K562 (cell line): ENCODE measurements around the gene TMEM217. TPM values are rescaled to one million over a fixed set of nuclear protein-coding genes. Genes with fewer than 3 reads are reported as not detected.
"Not testable (repeated sequence)": the region's sequence is repeated elsewhere in the genome, so short reads cannot be mapped to it uniquely, and the experiment has no call there.

ENCODE experiments used
- ATAC-seq: fragments of 200-7000 bp; cut with Tn5 transposase; 3 replicates; pipeline ENCODE4 v1.9.1; 2020; ENCODE audit warnings: moderate library complexity
- BruUV-seq: library from RNA; stranded (reverse); fragments of 400-500 nt; replicated peaks from 2 replicates; lab custom pipeline; 2021; lab: Mats Ljungman, UMichigan
- CTCF ChIA-PET: fragments of 300-600 bp; formaldehyde crosslinking; extraction: SDS; loops from one replicate; lab custom pipeline; 2021; ENCODE audit warnings: low intra/inter-chr PET ratio; lab: Yijun Ruan, JAX
- POLR2A ChIA-PET: fragments of 300-600, 350-650 bp; sonication (Branson Sonifier 250); formaldehyde crosslinking; extraction: SDS; loops from one replicate; lab custom pipeline; 2021; ENCODE audit warnings: antibody characterized with exemption, inconsistent platforms; lab: Yijun Ruan, JAX
- DNase-seq, 4 experiments: peaks; one replicate each; pipeline versions ENCODE4 v3.0.0 to v3.0.0-alpha.2; 2011 to 2018; ENCODE audit warnings: low spot score in 3 of 4, mixed read lengths in 3 of 4; ENCODE audit errors: extremely low read depth in 1 of 4
- FAIRE-seq: peaks from 2 replicates; lab custom pipeline; 2011; peaks lifted over from hg19 to GRCh38; lab: Jason Lieb, UNC
- H2AFZ ChIP-seq: 2 replicates; pipeline ENCODE4 v1.6.0; 2011; ENCODE audit warnings: low read depth, low read length, control low read depth, inconsistent platforms
- H3K27ac ChIP-seq: fragments of 200-600 bp; 3 replicates; pipeline ENCODE4 v1.8.0; 2011; ENCODE audit warnings: low read depth, mild to moderate bottlenecking, control low read depth, inconsistent platforms, low read length, moderate library complexity, mixed read lengths; ENCODE audit errors: extremely low read depth
- H3K27me3 ChIP-seq, 2 experiments: fragments of 300-600 bp in 1 of 2; 2 replicates in 1 of 2; 3 replicates in 1 of 2; pipeline versions ENCODE4 v1.6.0 to v1.8.0; 2011; ENCODE audit warnings: inconsistent platforms in 2 of 2, low read length in 2 of 2, mild to moderate bottlenecking in 1 of 2, mixed read lengths in 1 of 2, moderate library complexity in 1 of 2; ENCODE audit not compliant: control insufficient read depth in 2 of 2, insufficient read depth in 2 of 2
- H3K36me3 ChIP-seq: fragments of 300-600 bp; 3 replicates; pipeline ENCODE4 v1.8.0; 2011; ENCODE audit warnings: mild to moderate bottlenecking, low read length, inconsistent platforms; ENCODE audit not compliant: control insufficient read depth, insufficient read depth
- H3K4me1 ChIP-seq, 2 experiments: fragments of 200-600 bp in 1 of 2; replicated peaks in 1 of 2; 2 replicates in 1 of 2; 3 replicates in 1 of 2; pipeline versions ENCODE4 v1.5.1 to v1.8.0; 2011; ENCODE audit warnings: inconsistent platforms in 2 of 2, low read length in 2 of 2, mild to moderate bottlenecking in 1 of 2, mixed read lengths in 1 of 2, moderate library complexity in 1 of 2; ENCODE audit not compliant: control insufficient read depth in 2 of 2, insufficient read depth in 2 of 2
- H3K4me2 ChIP-seq: 2 replicates; pipeline ENCODE4 v1.6.1; 2011; ENCODE audit warnings: low read length, control low read depth, inconsistent platforms, mixed read lengths; ENCODE audit not compliant: insufficient read depth
- H3K4me3 ChIP-seq: fragments of 200-600 bp; sonication (generic), shearing (Covaris generic); 2 replicates; pipeline ENCODE4 v1.5.1; 2016; ENCODE audit warnings: control low read depth, inconsistent platforms
- H3K79me2 ChIP-seq: fragments of 200-600 bp; 3 replicates; pipeline ENCODE4 v1.8.0; 2011; ENCODE audit warnings: low read length, inconsistent platforms; ENCODE audit not compliant: control insufficient read depth, insufficient read depth
- H3K9ac ChIP-seq, 2 experiments: 2 replicates each; pipeline versions ENCODE4 v1.6.0 to v1.6.1; 2011; ENCODE audit warnings: low read depth in 2 of 2, low read length in 2 of 2, control low read depth in 1 of 2, inconsistent platforms in 1 of 2, mild to moderate bottlenecking in 1 of 2, mixed read lengths in 1 of 2; ENCODE audit not compliant: insufficient read depth in 1 of 2
- H3K9me1 ChIP-seq: one replicate; pipeline ENCODE4 v1.6.0; 2011; ENCODE audit warnings: inconsistent platforms, mild to moderate bottlenecking, low read length, moderate library complexity; ENCODE audit not compliant: control insufficient read depth, insufficient read depth
- H3K9me3 ChIP-seq: replicated peaks from 2 replicates; pipeline ENCODE4 v1.5.1; 2011; ENCODE audit warnings: low read depth, low read length, inconsistent platforms; ENCODE audit not compliant: control insufficient read depth, insufficient read depth
- H4K20me1 ChIP-seq: replicated peaks from 2 replicates; pipeline ENCODE4 v1.6.1; 2011; ENCODE audit warnings: low read length, inconsistent platforms, mixed read lengths; ENCODE audit not compliant: control insufficient read depth, insufficient read depth
- ADNP ChIP-seq: fragments of 200-800 bp; sonication (Bioruptor generic); IDR thresholded peaks from 2 replicates; pipeline ENCODE4 v1.6.1; 2016; ENCODE audit warnings: missing genetic modification characterization, missing compliant biosample characterization
- ATF7 ChIP-seq: fragments of 450-650 bp; IDR thresholded peaks from 2 replicates; pipeline ENCODE4 v1.7.1; 2014; ENCODE audit warnings: mild to moderate bottlenecking, moderate library complexity
- CBFA2T2 ChIP-seq: fragments of 450-650 bp; conservative IDR thresholded peaks from 2 replicates; pipeline ENCODE4 v1.6.1; 2017; ENCODE audit warnings: mild to moderate bottlenecking
- DMBX1 ChIP-seq: fragments of 250-450 bp; sonication (Bioruptor Pico); IDR thresholded peaks from 2 replicates; pipeline ENCODE4 v1.8.0; 2022; ENCODE audit warnings: inconsistent platforms, mild to moderate bottlenecking, moderate library complexity, borderline replicate concordance
- EGR1 ChIP-seq: fragments of 450-650 bp; conservative IDR thresholded peaks from 2 replicates; pipeline ENCODE4 v1.6.1; 2017; ENCODE audit warnings: mild to moderate bottlenecking
- GABPB2 ChIP-seq: fragments of 250-450 bp; sonication (Bioruptor Pico); conservative IDR thresholded peaks from 2 replicates; pipeline ENCODE4 v1.5.1; 2021; ENCODE audit warnings: mild to moderate bottlenecking
- GATAD2A ChIP-seq: fragments of 450-650 bp; IDR thresholded peaks from 2 replicates; pipeline ENCODE4 v1.6.1; 2017
- HDGF ChIP-seq: fragments of 450-650 bp; IDR thresholded peaks from 2 replicates; pipeline ENCODE4 v1.6.1; 2016
- HLTF ChIP-seq: fragments of 450-650 bp; IDR thresholded peaks from 2 replicates; pipeline ENCODE4 v1.6.1; 2016
- JUND ChIP-seq, 2 experiments: IDR thresholded peaks; 2 replicates in 1 of 2; 3 replicates in 1 of 2; pipeline ENCODE4 v1.6.1; 2011; ENCODE audit warnings: borderline replicate concordance in 2 of 2, low read depth in 2 of 2, low read length in 2 of 2, improper control_type of control experiment in 1 of 2, missing biosample characterization in 1 of 2, missing genetic modification characterization in 1 of 2, missing genetic modification reagents in 1 of 2
- NFRKB ChIP-seq: fragments of 450-650 bp; IDR thresholded peaks from 2 replicates; pipeline ENCODE4 v1.6.1; 2016; ENCODE audit warnings: low read depth
- SMARCA5 ChIP-seq: fragments of 450-650 bp; IDR thresholded peaks from 2 replicates; pipeline ENCODE4 v1.6.1; 2016
- ZEB2 ChIP-seq: fragments of 450-650 bp; IDR thresholded peaks from 2 replicates; pipeline ENCODE4 v1.6.1; 2016
- ZFX ChIP-seq: sonication (generic); formaldehyde crosslinking; IDR thresholded peaks from 2 replicates; pipeline ENCODE4 v1.8.0; 2022; ENCODE audit warnings: mild to moderate bottlenecking, missing genetic modification reagents, moderate library complexity
- ZNF583 ChIP-seq: fragments of 250-450 bp; sonication (Bioruptor Pico); IDR thresholded peaks from 2 replicates; pipeline ENCODE4 v1.4.0; 2020
- WGBS: fragments of 100-300 bp; shearing (Covaris generic); methylation state at CpG from one replicate; pipeline ENCODE4 v1.1.6; 2016; ENCODE audit warnings: low coverage, mixed read lengths; ENCODE audit not compliant: insufficient coverage; ENCODE audit errors: missing lambda C conversion rate; 5-methylcytosine and 5-hydroxymethylcytosine counted together
- in situ Hi-C: fragments of 300-500 bp; cut with MboI; formaldehyde crosslinking; loops from 4 replicates; pipeline ENCODE4 v1.15.0; 2018; ENCODE audit warnings: inconsistent platforms, mixed read lengths
- intact Hi-C: fragments of 100-400 bp; cut with micrococcal nuclease; formaldehyde crosslinking; loops from 2 replicates; pipeline ENCODE4 v1.14.2; 2022
- polyA plus RNA-seq, 8 experiments: library from polyadenylated mRNA; depleted of rRNA in 4 of 8; stranded (reverse) in 5 of 8; unstranded in 3 of 8; fragments of >200 nt; fragmentation: Nextera tagmentation in 2 of 8; fragmentation: Illumina TruSeq in 1 of 8; extraction: Ambion mirVana in 2 of 8; extraction: Trizol in 1 of 8; gene quantifications; 2 replicates each; pipeline versions ENCODE4 v1.2.1 to v1.2.3, GENCODE V29; 2011 to 2014; ENCODE audit warnings: inconsistent platforms in 1 of 8, missing spikeins in 1 of 8
- total RNA-seq, 7 experiments: library from RNA; depleted of rRNA in 6 of 7; stranded (reverse); fragments of >200 nt in 6 of 7; fragmentation: Illumina TruSeq in 2 of 7; extraction: Trizol in 2 of 7; gene quantifications; 2 replicates each; pipeline versions ENCODE4 v1.2.1 to v1.2.3, GENCODE V29; 2011 to 2021; ENCODE audit warnings: low replicate concordance in 1 of 7
- TF ChIP-seq, protein P1 (sequence below): fragments of 450-650 bp; IDR thresholded peaks from 2 replicates; pipeline ENCODE4 v1.7.0; 2016; ENCODE audit warnings: borderline replicate concordance
- TF ChIP-seq, protein P2 (sequence below): sonication (generic); formaldehyde crosslinking; IDR thresholded peaks from 2 replicates; pipeline ENCODE4 v1.5.0; 2020; ENCODE audit warnings: missing genetic modification reagents
- TF ChIP-seq, protein P3 (sequence below), 2 experiments: fragments of 450-650 bp in 1 of 2; sonication (generic) in 1 of 2; formaldehyde crosslinking in 1 of 2; IDR thresholded peaks in 1 of 2; conservative IDR thresholded peaks in 1 of 2; 2 replicates each; pipeline versions ENCODE4 v1.6.1 to v1.8.1; 2016 to 2023; ENCODE audit warnings: mild to moderate bottlenecking in 2 of 2, moderate library complexity in 2 of 2, inconsistent platforms in 1 of 2, missing genetic modification reagents in 1 of 2
- TF ChIP-seq, protein P4 (sequence below): fragments of 250-450 bp; sonication (Bioruptor Pico); IDR thresholded peaks from 2 replicates; pipeline ENCODE4 v1.4.0; 2020

TMEM217 gene
- total and polyA plus RNA-seq, 9 of the 15 experiments (the other 6 are each of a cell fraction or from before 2014, with no cell fraction given): 1.3 to 8.0 (median 1.9) TPM

DNA sequence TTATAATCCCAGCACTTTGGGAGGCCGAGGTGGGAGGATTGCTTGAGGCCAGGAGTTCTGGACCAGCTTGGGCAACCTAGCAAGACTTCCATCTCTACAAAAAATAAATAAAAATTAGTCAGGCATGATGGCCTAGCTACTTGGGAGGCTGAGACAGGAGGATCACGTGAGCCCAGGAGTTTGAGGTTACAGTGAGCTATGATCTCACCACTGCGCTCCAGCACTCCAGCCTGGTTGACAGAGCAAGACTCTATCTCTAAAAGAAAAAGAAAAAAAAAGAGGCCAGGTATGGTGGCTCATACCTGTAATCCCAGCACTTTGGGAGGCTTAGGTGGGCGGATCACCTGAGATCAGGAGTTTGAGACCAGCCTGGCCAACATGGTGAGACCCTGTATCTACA lies 77.3 kb downstream of the TMEM217 start:
- CTCF ChIA-PET; in situ Hi-C loops; H3K9me1 ChIP-seq; FAIRE-seq; H3K4me2 ChIP-seq; ATAC-seq; H4K20me1 ChIP-seq; H3K9me3 ChIP-seq; H3K27me3 ChIP-seq; BruUV-seq; H2AFZ ChIP-seq; H3K4me3 ChIP-seq; POLR2A ChIA-PET; TF ChIP-seq JUND (tag; IDR thresholded peaks at IDR 0.05; ENCODE audit: borderline replicate concordance, low read depth, low read length): not testable (repeated sequence)
- Histone ChIP-seq H3K36me3 (peaks cover 16% of the 10 kb centered on the region), H3K4me1 (peaks cover 57 to 66% of the 10 kb centered on the region in 2 experiments), H3K9ac (peak overlapping the region; percentile 31 to 56; a peak in 2 of 4 replicates), H3K79me2 (peaks cover 27% of the 10 kb centered on the region), H3K27ac (peak overlapping the region; percentile 97)
- DNase-seq: peak in 1 of 4 experiments; percentile 64
- intact Hi-C loops: loop anchor here (5.0 kb wide), 1 partner anchor 293 kb away; the partner anchor contains the start of gene C6orf89
- 68% methylated on average over 4 of the region's 4 CpGs for WGBS
- TF ChIP-seq, protein P1, sequence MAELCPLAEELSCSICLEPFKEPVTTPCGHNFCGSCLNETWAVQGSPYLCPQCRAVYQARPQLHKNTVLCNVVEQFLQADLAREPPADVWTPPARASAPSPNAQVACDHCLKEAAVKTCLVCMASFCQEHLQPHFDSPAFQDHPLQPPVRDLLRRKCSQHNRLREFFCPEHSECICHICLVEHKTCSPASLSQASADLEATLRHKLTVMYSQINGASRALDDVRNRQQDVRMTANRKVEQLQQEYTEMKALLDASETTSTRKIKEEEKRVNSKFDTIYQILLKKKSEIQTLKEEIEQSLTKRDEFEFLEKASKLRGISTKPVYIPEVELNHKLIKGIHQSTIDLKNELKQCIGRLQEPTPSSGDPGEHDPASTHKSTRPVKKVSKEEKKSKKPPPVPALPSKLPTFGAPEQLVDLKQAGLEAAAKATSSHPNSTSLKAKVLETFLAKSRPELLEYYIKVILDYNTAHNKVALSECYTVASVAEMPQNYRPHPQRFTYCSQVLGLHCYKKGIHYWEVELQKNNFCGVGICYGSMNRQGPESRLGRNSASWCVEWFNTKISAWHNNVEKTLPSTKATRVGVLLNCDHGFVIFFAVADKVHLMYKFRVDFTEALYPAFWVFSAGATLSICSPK: peak; percentile 50; the same call in 1 of the 2 replicates
- TF ChIP-seq GATAD2A: 0 out of 2 replicates have a peak, but pooled peaks have one; percentile 12
- TF ChIP-seq ZEB2: peak; percentile 68
- TF ChIP-seq DMBX1 (CRISPR knock-in tag): peak; percentile 90
- 0 out of 2 replicates have a peak, but pooled peaks have one; percentile 18 for TF ChIP-seq HDGF
- peak; percentile 38; the same call in 1 of the 2 replicates for TF ChIP-seq ZFX
- TF ChIP-seq ZNF583 (CRISPR knock-in tag): peak; percentile 13; the same call in 1 of the 2 replicates
- TF ChIP-seq NFRKB: peak; percentile 42
- peak; percentile 56; the same call in 1 of the 2 replicates for TF ChIP-seq SMARCA5
- TF ChIP-seq, protein P2, sequence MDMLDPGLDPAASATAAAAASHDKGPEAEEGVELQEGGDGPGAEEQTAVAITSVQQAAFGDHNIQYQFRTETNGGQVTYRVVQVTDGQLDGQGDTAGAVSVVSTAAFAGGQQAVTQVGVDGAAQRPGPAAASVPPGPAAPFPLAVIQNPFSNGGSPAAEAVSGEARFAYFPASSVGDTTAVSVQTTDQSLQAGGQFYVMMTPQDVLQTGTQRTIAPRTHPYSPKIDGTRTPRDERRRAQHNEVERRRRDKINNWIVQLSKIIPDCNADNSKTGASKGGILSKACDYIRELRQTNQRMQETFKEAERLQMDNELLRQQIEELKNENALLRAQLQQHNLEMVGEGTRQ (CRISPR knock-in tag): peak; percentile 72; the same call in 1 of the 2 replicates
- TF ChIP-seq ADNP: 0 out of 2 replicates have a peak, but pooled peaks have one; percentile 8
- 0 out of 2 replicates have a peak, but pooled peaks have one; percentile 14 for TF ChIP-seq CBFA2T2
- 0 out of 2 replicates have a peak, but pooled peaks have one; percentile 6 for TF ChIP-seq EGR1
- 0 out of 2 replicates have a peak, but pooled peaks have one; percentile 72 for TF ChIP-seq HLTF
- TF ChIP-seq GABPB2 (CRISPR knock-in tag): 0 out of 2 replicates have a peak, but pooled peaks have one; percentile 15
- peak; percentile 56 for TF ChIP-seq JUND (IDR thresholded peaks at IDR 0.05; ENCODE audit: borderline replicate concordance, low read depth, low read length)
- TF ChIP-seq, protein P3, sequence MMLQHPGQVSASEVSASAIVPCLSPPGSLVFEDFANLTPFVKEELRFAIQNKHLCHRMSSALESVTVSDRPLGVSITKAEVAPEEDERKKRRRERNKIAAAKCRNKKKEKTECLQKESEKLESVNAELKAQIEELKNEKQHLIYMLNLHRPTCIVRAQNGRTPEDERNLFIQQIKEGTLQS (IDR thresholded peaks at IDR 0.05): peak; percentile 63
- TF ChIP-seq, protein P3 (CRISPR knock-in tag; conservative IDR thresholded peaks at IDR 0.05): not testable (repeated sequence)
- TF ChIP-seq ATF7: peak; percentile 63; the same call in 1 of the 2 replicates
- TF ChIP-seq, protein P4, sequence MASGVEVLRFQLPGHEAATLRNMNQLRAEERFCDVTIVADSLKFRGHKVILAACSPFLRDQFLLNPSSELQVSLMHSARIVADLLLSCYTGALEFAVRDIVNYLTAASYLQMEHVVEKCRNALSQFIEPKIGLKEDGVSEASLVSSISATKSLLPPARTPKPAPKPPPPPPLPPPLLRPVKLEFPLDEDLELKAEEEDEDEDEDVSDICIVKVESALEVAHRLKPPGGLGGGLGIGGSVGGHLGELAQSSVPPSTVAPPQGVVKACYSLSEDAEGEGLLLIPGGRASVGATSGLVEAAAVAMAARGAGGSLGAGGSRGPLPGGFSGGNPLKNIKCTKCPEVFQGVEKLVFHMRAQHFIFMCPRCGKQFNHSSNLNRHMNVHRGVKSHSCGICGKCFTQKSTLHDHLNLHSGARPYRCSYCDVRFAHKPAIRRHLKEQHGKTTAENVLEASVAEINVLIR (CRISPR knock-in tag): 0 out of 2 replicates have a peak, but pooled peaks have one; percentile 18
